OCI-LY7 (cell line): Measurements from ENCODE around the gene NUDT14. TPM values are rescaled to one million over a fixed set of nuclear protein-coding genes. Genes with fewer than 3 reads are reported as not detected.

Experiments used
- BruUV-seq: library from RNA; stranded (reverse); fragments of 400-500 nt; replicated peaks from 2 replicates; lab custom pipeline; 2021; lab: Mats Ljungman, UMichigan
- CTCF ChIA-PET: fragments of 300-600 bp; sonication (Branson Sonifier 250); formaldehyde crosslinking; loops from one replicate; lab custom pipeline; 2022; ENCODE audit warnings: antibody characterized with exemption; ENCODE audit not compliant: unreplicated experiment; lab: Charles Lee
- POLR2A ChIA-PET: fragments of 300-600 bp; sonication (Branson Sonifier 250); formaldehyde crosslinking; loops from one replicate; lab custom pipeline; 2022; ENCODE audit warnings: antibody characterized with exemption; lab: Charles Lee
- DNase-seq: peaks from one replicate; pipeline ENCODE4 v3.0.0-alpha.2; 2015; ENCODE audit warnings: low spot score
- H2AFZ ChIP-seq: fragments of 200-600 bp; sonication (generic), shearing (Covaris generic); 2 replicates; pipeline ENCODE4 v1.6.1; 2014; ENCODE audit warnings: mild to moderate bottlenecking, antibody characterized with exemption, low read length, moderate library complexity
- H3K27ac ChIP-seq: fragments of 200-600 bp; sonication (generic); 2 replicates; pipeline ENCODE4 v1.5.1; 2014; ENCODE audit warnings: mixed run types, low read depth, mild to moderate bottlenecking, moderate library complexity, low read length, inconsistent platforms; ENCODE audit not compliant: poor library complexity, severe bottlenecking
- H3K36me3 ChIP-seq: fragments of 200-600 bp; sonication (generic); 2 replicates; pipeline ENCODE4 v1.6.1; 2014; ENCODE audit warnings: mild to moderate bottlenecking, antibody characterized with exemption, low read length, moderate library complexity, mixed read lengths; ENCODE audit not compliant: insufficient read depth
- H3K4me1 ChIP-seq: fragments of 200-600 bp; sonication (generic); 2 replicates; pipeline ENCODE4 v1.5.1; 2014; ENCODE audit warnings: mild to moderate bottlenecking, low read length; ENCODE audit not compliant: insufficient read depth, poor library complexity, severe bottlenecking
- H3K4me2 ChIP-seq: fragments of 200-600 bp; sonication (generic); 2 replicates; pipeline ENCODE4 v1.6.1; 2014; ENCODE audit warnings: mild to moderate bottlenecking, low read length
- H3K4me3 ChIP-seq: fragments of 200-600 bp; sonication (generic); 2 replicates; pipeline ENCODE4 v1.5.1; 2014; ENCODE audit warnings: mild to moderate bottlenecking, low read depth, low read length; ENCODE audit not compliant: poor library complexity, severe bottlenecking
- H3K79me2 ChIP-seq: fragments of 200-600 bp; sonication (generic); 2 replicates; pipeline ENCODE4 v1.6.1; 2016; ENCODE audit warnings: low read depth, mild to moderate bottlenecking, low read length, moderate library complexity, mixed read lengths; ENCODE audit not compliant: insufficient read depth
- H3K9me2 ChIP-seq: fragments of 200-600 bp; sonication (generic); 2 replicates; pipeline ENCODE4 v1.6.1; 2016; ENCODE audit warnings: mild to moderate bottlenecking, low read length, mixed read lengths; ENCODE audit not compliant: insufficient read depth
- H3K9me3 ChIP-seq: fragments of 200-600 bp; sonication (generic); 2 replicates; pipeline ENCODE4 v1.6.1; 2014; ENCODE audit warnings: mild to moderate bottlenecking, mixed run types, low read length, mixed read lengths
- H4K20me1 ChIP-seq: fragments of 200-600 bp; sonication (generic); 2 replicates; pipeline ENCODE4 v1.6.1; 2014; ENCODE audit warnings: mild to moderate bottlenecking, antibody characterized with exemption, low read length, moderate library complexity, mixed read lengths; ENCODE audit not compliant: insufficient read depth
- EZH2phosphoT487 ChIP-seq: fragments of 200-600 bp; sonication (generic); IDR thresholded peaks from 2 replicates; pipeline ENCODE4 v1.6.1; 2018; ENCODE audit warnings: low read depth, borderline replicate concordance, mild to moderate bottlenecking, mixed run types, antibody characterized with exemption, low read length, moderate library complexity, mixed read lengths
- intact Hi-C: fragments of 100-400 bp; cut with micrococcal nuclease; formaldehyde crosslinking; loops from one replicate; pipeline ENCODE4 v1.10.0; 2022; ENCODE audit not compliant: unreplicated experiment
- total RNA-seq, 2 experiments: library from RNA; depleted of rRNA in 1 of 2; stranded (reverse); fragments of >200 nt in 1 of 2; shearing (Covaris generic) in 1 of 2; gene quantifications; 2 replicates each; pipeline ENCODE4 v1.2.3, GENCODE V29; 2014 to 2022
- TF ChIP-seq, protein P1 (sequence below): fragments of 200-600 bp; sonication (generic); conservative IDR thresholded peaks from 2 replicates; pipeline ENCODE4 v1.5.1; 2014; ENCODE audit warnings: mild to moderate bottlenecking, antibody characterized with exemption, low read length, moderate library complexity, mixed read lengths

NUDT14 gene
- total RNA-seq, 2 experiments from 2014 or later, result 32.1 to 37.5 TPM

DNA sequence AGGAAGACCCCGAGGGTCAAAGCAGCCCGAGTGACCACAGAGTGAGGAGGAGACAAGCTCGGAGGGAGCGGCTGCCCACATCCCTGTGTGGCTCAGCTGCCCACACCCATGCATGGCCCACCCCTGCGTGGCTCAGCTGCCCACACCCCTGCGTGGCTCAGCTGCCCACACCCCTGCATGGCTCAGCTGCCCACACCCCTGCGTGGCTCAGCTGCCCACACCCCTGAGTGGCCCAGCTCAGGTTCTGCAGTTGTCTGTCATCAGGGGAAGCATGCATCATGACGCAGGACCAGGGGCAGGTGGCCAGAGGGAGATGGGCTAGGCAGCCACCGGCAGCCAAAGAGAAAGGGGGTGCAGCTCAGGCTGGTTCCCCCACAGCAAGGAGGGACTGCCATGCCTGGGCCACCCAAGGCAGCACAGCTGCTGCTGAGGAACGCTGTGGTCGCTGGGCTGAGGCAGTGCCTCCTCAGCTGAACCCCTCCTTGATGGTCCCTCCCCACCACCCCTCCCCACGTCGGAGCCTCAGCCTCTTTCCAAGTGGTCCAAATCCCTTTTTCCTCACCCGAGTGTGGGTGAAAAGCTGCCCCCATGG, 33.3 kb upstream of the NUDT14 start:
- Histone ChIP-seq H3K36me3 (no peaks in the 10 kb centered on the region), H4K20me1 (no peaks in the 10 kb centered on the region), H3K4me2 (no peak overlapping the region), H3K79me2 (no peaks in the 10 kb centered on the region), H2AFZ (no peak overlapping the region), H3K4me1 (no peaks in the 10 kb centered on the region), H3K4me3 (no peak overlapping the region), H3K27ac (no peak overlapping the region), H3K9me3 (no peaks in the 10 kb centered on the region), H3K9me2 (no peaks in the 10 kb centered on the region)
- ChIA-PET CTCF (no interaction called here), POLR2A (no interaction called here)
- BruUV-seq, result no TSS peak
- DNase-seq, result no peak
- intact Hi-C loops, result no loop called here
- TF ChIP-seq EZH2phosphoT487, result no peak
- TF ChIP-seq, protein P1, sequence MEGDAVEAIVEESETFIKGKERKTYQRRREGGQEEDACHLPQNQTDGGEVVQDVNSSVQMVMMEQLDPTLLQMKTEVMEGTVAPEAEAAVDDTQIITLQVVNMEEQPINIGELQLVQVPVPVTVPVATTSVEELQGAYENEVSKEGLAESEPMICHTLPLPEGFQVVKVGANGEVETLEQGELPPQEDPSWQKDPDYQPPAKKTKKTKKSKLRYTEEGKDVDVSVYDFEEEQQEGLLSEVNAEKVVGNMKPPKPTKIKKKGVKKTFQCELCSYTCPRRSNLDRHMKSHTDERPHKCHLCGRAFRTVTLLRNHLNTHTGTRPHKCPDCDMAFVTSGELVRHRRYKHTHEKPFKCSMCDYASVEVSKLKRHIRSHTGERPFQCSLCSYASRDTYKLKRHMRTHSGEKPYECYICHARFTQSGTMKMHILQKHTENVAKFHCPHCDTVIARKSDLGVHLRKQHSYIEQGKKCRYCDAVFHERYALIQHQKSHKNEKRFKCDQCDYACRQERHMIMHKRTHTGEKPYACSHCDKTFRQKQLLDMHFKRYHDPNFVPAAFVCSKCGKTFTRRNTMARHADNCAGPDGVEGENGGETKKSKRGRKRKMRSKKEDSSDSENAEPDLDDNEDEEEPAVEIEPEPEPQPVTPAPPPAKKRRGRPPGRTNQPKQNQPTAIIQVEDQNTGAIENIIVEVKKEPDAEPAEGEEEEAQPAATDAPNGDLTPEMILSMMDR, result no peak

DNA sequence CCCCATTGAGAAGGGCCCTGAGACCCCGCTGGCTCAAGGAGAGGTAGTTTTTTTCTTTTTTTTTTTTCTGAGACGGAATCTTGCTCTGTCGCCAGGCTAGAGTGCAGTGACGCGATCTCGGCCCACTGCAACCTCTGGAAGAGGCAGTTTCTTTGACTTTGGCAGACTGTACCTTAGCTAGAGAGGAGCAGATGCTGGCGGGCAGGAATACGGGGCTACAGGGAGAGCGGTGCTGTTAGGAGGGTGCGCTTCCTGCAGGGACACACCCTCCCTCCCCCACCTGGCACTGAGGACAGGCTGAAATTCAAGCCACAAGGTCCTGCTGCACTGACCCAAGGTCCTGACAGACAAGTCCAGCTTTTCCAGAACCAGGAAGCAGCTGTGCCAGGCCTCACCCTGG, 32.2 kb upstream of the NUDT14 start:
- H3K9me3 ChIP-seq, result no peaks in the 10 kb centered on the region
- H3K27ac ChIP-seq, result no peak overlapping the region
- no peaks in the 10 kb centered on the region for H3K4me1 ChIP-seq
- no peaks in the 10 kb centered on the region for H4K20me1 ChIP-seq
- H3K36me3 ChIP-seq, result no peaks in the 10 kb centered on the region
- H3K4me2 ChIP-seq, result no peak overlapping the region
- intact Hi-C loops, result no loop called here
- no peak for DNase-seq
- TF ChIP-seq, protein P1, result no peak
- TF ChIP-seq EZH2phosphoT487, result no peak
- no TSS peak for BruUV-seq
- POLR2A ChIA-PET, result no interaction called here
- no peak overlapping the region for H3K4me3 ChIP-seq
- H3K9me2 ChIP-seq, result no peaks in the 10 kb centered on the region
- no peak overlapping the region for H2AFZ ChIP-seq
- no peaks in the 10 kb centered on the region for H3K79me2 ChIP-seq
- CTCF ChIA-PET, result no interaction called here

DNA sequence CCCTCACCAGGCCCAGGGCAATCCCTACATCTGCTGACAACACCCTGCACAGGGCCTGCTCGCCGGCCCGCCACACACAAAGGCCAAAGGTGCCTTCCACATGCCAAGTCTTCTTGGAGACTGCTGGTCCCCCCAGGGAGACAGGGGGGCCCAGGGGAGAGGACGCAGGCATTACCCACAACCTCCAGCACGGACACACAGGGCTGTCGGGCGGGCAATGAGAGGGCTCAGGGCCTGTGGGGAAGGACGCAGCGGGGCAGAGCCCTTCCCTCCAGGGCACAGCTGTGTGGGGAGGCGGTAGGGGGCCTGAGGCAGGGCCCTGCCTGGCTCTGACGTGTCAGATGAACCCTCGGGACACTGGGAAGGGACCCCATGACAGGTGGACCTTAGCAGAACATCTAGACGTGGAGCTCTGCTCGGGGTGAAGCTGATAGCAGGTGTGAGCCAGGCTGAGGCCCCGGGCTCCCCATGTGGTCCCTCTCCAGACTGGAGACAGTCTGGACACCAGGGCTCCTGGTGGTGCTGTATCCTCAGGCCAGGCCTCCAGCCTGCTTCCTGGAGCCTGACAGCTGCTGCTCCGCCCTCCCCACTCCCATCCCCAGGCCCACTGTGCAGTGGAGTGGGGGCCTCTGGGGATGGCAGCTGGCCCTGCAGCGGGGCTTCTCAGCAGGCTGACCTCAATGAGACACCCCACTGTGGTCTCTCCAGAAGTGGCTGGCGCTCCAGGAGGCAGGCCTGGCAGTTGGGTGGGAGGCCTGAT, 31.6 kb upstream of the NUDT14 start:
- Histone ChIP-seq H3K4me1 (no peaks in the 10 kb centered on the region), H3K4me3 (no peak overlapping the region), H3K4me2 (no peak overlapping the region), H2AFZ (no peak overlapping the region), H3K79me2 (no peaks in the 10 kb centered on the region), H4K20me1 (no peaks in the 10 kb centered on the region; the same call in 1 of the 2 replicates), H3K9me2 (no peaks in the 10 kb centered on the region), H3K27ac (no peak overlapping the region), H3K9me3 (no peaks in the 10 kb centered on the region), H3K36me3 (no peaks in the 10 kb centered on the region)
- POLR2A ChIA-PET, result no interaction called here
- CTCF ChIA-PET, result no interaction called here
- intact Hi-C loops, result no loop called here
- no peak for DNase-seq
- TF ChIP-seq EZH2phosphoT487, result no peak
- TF ChIP-seq, protein P1, result no peak
- BruUV-seq, result no TSS peak
